ENCODE measurements around the gene HIBCH.

Gene HIBCH

GRCh38 chr2:190186238-190186637, 133.4 kb downstream of the HIBCH start:
- no peak for TF ChIP-seq ZNF274 (IDR thresholded peaks at IDR 0.05; ENCODE audit: low read depth, low read length)
- H3K4me3 ChIP-seq (ENCODE audit: low read length), result no peak overlapping the region

- no peak overlapping the region for H3K4me3 ChIP-seq (ENCODE audit: low read length)
- no peak for TF ChIP-seq ZNF274 (IDR thresholded peaks at IDR 0.05; ENCODE audit: low read depth, low read length)
Observed at GRCh38 chr2:190185380-190185779, 134.2 kb downstream of the HIBCH start.

GRCh38 chr2:190184460-190184859, 135.2 kb downstream of the HIBCH start:
- no peak for TF ChIP-seq ZNF274 (IDR thresholded peaks at IDR 0.05; ENCODE audit: low read depth, low read length)
- H3K4me3 ChIP-seq (ENCODE audit: low read length), result no peak overlapping the region

GRCh38 chr2:190183539-190183938, 136.1 kb downstream of the HIBCH start:
- H3K4me3 ChIP-seq (ENCODE audit: low read length), result no peak overlapping the region
- TF ChIP-seq ZNF274 (IDR thresholded peaks at IDR 0.05; ENCODE audit: low read depth, low read length), result no peak

- H3K4me3 ChIP-seq (ENCODE audit: low read length), result no peak overlapping the region
- no peak for TF ChIP-seq ZNF274 (IDR thresholded peaks at IDR 0.05; ENCODE audit: low read depth, low read length)
Observed at GRCh38 chr2:190182071-190182524, 137.5 kb downstream of the HIBCH start.

GRCh38 chr2:190181123-190181669, 138.4 kb downstream of the HIBCH start:
- peak overlapping the region; percentile 60 for H3K4me3 ChIP-seq (ENCODE audit: low read length)
- TF ChIP-seq ZNF274 (IDR thresholded peaks at IDR 0.05; ENCODE audit: low read depth, low read length), result no peak

GRCh38 chr2:190180313-190181122, 139.1 kb downstream of the HIBCH start:
- TF ChIP-seq ZNF274 (IDR thresholded peaks at IDR 0.05; ENCODE audit: low read depth, low read length), result no peak
- peak overlapping the region; percentile 60; the same call in 1 of the 2 replicates for H3K4me3 ChIP-seq (ENCODE audit: low read length)

- no peak for TF ChIP-seq ZNF274 (IDR thresholded peaks at IDR 0.05; ENCODE audit: low read depth, low read length)
- peak overlapping the region; percentile 60; the same call in 1 of the 2 replicates for H3K4me3 ChIP-seq (ENCODE audit: low read length)
Observed at GRCh38 chr2:190179754-190180312, 139.8 kb downstream of the HIBCH start.

- TF ChIP-seq ZNF274 (IDR thresholded peaks at IDR 0.05; ENCODE audit: low read depth, low read length), result no peak
- no peak overlapping the region for H3K4me3 ChIP-seq (ENCODE audit: low read length)
Observed at GRCh38 chr2:190178066-190178722, 141.4 kb downstream of the HIBCH start.

GRCh38 chr2:190177249-190178040, 142.2 kb downstream of the HIBCH start:
- no peak overlapping the region for H3K4me3 ChIP-seq (ENCODE audit: low read length)
- TF ChIP-seq ZNF274 (IDR thresholded peaks at IDR 0.05; ENCODE audit: low read depth, low read length), result no peak

GRCh38 chr2:190173392-190173791, 146.2 kb downstream of the HIBCH start:
- TF ChIP-seq ZNF274 (IDR thresholded peaks at IDR 0.05; ENCODE audit: low read depth, low read length), result no peak
- no peak overlapping the region for H3K4me3 ChIP-seq (ENCODE audit: low read length)

- TF ChIP-seq ZNF274 (IDR thresholded peaks at IDR 0.05; ENCODE audit: low read depth, low read length), result no peak
Observed at GRCh38 chr2:190170673-190171072, 149.0 kb downstream of the HIBCH start.

GRCh38 chr2:190169221-190170072, 150.2 kb downstream of the HIBCH start:
- no peak overlapping the region for H3K4me3 ChIP-seq (ENCODE audit: low read length)
- TF ChIP-seq ZNF274 (IDR thresholded peaks at IDR 0.05; ENCODE audit: low read depth, low read length), result no peak

More at GRCh38 chr2:190170673-190171072, 149.0 kb downstream of the HIBCH start:
- H3K4me3 ChIP-seq (ENCODE audit: low read length), result no peak overlapping the region
